ENCODE data around the gene AKAP12.

AKAP12 gene

DNA sequence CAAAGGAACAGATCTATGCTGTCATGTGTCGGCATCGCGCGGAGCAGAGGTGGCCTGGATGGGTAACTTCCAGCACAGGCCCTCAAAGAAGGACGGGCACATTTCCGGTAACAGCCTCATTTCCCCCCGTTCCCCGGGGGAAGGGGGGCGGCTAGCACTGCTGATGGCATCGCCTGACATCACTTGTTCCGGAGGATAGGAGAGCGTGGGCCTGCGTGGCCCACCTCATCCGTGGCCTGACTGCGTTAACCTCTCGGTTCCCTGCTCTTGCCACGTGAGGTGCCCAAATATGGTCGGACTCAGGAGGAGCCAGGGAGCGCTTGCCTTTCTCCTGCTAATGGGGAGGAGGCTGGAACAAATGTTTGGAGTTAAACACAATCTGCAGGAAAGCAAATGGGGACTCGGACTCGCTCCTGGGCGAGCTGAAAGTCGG, at the start of gene AKAP12:
Gene AKAP12 (plus strand): TSS at position 365 of the 433 bp plus-strand sequence. CDS start 596 bp downstream, outside the sequence.
- DNase-seq, result peak; percentile 59

- no peak for DNase-seq
These were observed 48.2 kb upstream of the AKAP12 start for GRCh38 chr6:151191527-151191926.

GRCh38 chr6:151196555-151196954, 43.2 kb upstream of the AKAP12 start:
- DNase-seq, result peak; percentile 35

GRCh38 chr6:151197556-151197955, 42.2 kb upstream of the AKAP12 start:
- no peak for DNase-seq

- DNase-seq, result no peak
These were observed 39.8 kb upstream of the AKAP12 start for GRCh38 chr6:151199991-151200390.

DNA sequence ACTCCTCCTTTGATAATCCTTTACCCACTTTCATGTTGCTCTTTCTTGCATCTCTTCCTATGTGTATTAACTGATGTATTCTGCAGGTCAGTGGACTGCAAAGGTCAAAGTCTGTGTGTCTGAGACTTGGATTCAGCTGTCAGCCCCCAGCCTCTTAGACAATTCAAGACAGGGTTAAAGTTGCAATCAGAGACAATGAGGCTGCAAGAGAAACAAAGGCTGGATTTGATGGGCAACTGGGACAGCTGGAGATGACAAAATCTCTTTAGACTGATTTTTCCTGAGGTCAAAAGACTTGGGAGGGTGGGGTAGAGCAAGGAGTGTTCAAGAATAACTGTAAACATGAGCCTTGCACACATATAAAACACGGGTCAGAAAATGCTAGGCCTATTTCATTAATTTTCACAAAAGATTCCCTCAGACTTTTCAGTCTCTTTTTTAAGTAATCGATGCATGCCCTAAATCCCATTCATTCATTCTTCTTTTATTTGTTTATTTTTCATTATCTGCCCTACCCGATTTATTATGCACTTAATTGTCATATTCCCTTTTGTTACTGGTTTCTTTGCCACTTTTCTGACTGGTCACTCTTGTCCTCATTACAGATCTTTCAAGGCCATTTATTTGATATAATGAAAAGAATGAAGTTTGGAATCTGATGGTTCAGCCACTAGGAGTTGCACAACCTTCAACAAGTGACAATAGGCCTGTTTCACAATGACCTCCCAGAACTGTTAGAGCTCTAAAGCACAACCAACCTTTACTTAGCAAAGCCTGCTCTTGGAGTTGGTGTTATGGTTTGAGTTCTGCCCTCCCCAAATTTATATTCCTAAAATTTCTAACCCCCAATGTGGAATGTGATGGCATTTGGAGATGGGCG, 33.8 kb upstream of the AKAP12 start:
- DNase-seq, result no peak

GRCh38 chr6:151207674-151208073, 32.1 kb upstream of the AKAP12 start:
- DNase-seq, result no peak

DNA sequence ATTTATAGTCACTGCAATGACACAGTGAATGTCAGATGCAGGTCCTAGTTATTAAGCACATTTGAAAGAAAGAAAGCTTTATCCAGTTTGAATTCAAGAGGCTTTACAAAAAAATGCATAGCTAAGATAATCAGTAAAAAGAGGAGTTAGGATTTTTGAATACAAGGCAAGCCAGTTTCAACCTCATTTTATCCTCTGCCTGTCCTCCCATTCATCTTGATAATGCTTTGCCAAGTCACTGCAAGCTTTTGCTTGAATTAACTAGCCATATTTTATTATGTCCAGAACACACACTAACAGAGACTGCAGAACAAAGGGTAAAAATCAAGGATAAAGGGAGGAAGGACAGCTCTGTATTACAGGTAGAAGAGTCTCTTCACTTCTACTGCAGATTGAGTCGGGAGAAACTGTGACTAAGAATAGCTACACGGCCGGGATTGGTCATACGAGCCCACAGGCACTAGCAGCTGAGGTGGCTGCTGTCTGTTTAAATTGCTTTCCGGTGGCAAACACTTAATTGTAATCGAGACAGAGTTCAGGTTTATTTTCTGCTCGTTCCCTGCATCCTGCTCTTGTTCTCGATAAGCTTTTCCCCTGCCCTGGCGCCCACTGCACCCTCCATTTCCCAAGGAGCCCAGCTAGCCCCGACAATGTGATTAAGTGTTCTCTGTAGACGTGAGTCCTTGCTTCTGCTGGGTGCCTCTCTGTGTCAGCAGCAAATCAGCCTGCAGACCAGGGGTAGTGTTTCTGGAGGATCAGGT, 30.5 kb upstream of the AKAP12 start:
- no peak for DNase-seq

GRCh38 chr6:151211075-151211474, 28.7 kb upstream of the AKAP12 start:
- DNase-seq, result no peak

DNA sequence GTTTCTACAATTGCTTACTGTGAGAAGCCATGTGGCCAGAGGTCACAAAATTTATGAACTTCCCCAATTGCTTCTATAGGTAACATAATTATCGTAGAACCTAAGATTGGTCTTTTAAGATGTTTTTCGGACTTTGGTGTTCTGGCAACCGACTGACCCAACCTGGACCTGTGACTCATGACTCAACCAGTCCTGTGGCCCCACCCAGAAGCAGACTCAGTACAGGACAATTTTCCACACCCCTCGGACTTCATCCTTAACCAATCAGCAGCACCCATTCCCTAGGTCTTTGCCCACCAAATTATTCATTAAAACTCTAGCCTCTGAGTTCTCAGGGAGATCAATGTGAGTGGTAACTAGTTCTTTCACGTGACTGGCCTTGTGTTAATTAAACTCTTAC, 26.4 kb upstream of the AKAP12 start:
- DNase-seq, result no peak

- DNase-seq, result no peak
These were observed 23.8 kb upstream of the AKAP12 start for GRCh38 chr6:151215999-151216398.

GRCh38 chr6:151216804-151217203, 23.0 kb upstream of the AKAP12 start:
- DNase-seq, result no peak

- DNase-seq, result no peak
These were observed 20.6 kb upstream of the AKAP12 start for GRCh38 chr6:151219192-151219591.

- DNase-seq, result no peak
These were observed 15.7 kb upstream of the AKAP12 start for GRCh38 chr6:151224076-151224475.

DNA sequence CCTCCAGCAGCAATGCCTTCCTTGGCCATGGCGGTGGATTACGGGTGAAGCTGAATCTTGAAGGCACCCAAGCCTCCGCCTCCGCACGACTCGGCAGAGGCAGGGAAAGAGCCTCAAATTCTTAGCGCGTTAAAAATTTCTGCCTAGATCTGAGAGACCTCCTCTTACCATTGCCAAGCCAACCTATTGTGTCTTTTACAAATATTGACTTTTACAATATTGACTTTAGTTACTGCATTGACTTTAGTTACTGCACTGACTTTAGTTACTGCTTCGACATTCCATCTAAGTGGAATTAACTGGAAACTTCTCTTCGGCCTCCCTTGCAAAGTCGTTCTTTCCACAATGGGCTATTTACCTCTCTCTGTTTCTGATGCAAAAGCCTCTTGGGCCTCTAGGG, 13.8 kb upstream of the AKAP12 start:
- no peak for DNase-seq

GRCh38 chr6:151228788-151229400, 10.9 kb upstream of the AKAP12 start:
- DNase-seq, result no peak

DNA sequence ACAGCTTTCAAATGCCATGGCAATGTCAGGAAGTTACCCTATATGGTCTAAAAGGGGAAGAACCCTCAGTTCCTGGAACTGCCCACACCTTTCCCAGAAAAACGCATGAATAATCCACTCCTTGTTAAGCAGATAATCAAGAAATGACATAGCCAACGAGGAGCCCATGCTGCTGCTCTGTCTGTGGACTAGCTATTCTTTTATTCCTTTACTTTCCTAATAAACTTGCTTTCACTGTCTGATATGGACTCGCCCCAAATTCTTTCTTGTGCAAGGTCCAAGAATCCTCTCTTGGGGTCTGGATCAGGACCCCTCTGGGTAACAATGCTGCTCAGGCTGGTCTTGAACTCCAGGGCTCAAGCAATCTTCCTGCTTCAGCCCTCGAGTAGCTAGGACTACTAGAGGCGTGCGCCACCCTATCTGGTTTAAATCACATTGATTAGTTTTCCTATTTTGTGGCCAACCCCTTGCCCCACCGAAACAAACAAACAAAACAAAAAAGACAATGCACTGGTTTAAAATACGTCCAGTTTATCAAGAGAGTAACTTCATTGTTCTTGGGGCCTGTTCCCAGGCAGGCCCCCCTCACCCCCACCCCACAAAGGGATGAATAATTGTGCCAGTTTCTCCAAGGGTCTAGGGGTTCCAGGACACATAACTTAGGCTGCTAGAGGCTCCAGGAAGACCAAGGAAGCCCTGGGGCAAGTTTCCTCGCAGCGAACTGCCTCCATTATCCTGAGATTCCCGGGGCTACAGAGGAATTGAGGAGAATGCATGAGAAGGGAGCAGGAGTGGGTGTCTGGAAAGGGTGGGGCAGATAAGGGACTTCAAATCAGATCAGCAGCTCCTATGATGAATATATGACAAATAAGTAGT, 10.1 kb upstream of the AKAP12 start:
- no peak for DNase-seq

DNA sequence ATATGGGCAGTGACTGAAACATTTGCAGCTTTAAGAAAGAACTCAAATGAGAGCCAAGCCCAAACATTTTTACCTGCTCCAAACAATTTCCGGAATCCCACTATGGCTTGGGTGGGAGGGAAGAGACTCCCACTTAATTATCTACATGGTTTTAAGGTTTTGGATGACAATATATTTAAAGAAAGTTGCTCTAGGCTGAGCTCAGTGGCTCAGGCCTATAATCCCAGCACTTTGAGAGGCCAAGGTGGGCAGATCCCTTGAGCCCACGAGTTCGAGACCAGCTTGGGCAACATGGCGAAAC, 9.5 kb upstream of the AKAP12 start:
- no peak for DNase-seq

DNA sequence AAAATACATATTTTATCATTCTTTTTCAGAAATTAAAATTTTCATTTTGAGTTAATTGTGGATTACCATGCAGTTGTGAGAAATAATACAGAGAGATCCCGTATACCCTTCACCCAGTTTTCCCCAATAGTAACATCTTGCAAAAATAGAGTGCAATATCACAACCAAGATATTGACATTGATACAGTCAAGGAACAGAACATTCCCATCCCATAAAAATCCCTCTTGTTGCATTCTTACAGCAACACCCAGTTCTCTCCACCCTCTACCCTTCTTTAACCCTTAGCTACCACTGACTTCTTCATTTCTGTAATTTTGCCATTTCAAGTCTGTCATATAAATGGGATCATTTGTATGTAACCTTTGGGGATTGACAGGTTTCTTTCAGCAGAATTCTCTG, 6.9 kb upstream of the AKAP12 start:
- DNase-seq, result no peak

- DNase-seq, result no peak
These were observed 6.0 kb upstream of the AKAP12 start for GRCh38 chr6:151233731-151234130.

DNA sequence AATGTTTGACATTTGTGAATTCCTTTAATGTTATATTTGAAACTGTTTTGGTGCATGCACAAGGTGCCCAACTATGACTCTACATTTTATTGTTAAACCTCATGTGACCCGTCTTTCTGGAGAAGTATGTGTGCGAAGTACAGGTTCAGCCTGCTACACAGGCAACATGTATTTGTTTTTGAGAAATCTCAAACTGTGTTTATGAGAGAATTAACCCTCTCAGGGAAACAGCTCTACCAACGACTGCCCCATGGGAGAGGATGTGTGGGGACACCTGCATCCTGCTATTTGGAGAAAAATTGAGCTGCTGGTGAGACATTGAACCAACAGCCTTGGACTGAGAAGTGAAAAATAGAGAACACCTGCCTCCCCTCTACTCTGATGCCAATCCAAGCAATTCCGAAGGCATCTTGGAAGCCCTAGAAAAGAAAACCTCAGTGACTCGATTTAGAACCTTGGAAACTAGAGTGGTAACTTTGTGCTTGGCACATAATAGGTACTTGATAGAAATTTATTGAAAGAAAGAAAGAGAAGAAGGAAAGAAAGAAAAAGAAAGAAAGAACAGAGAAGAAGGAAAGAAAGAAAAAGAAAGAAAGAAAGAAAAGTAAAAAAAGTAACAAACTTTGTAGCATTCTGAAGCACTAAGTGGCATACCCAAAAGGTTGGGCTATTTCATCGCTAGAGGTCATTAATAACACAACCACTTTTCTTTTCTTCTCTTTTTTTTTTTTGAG, 2.9 kb upstream of the AKAP12 start:
- no peak for DNase-seq

Data from left hindlimb (tissue), 1 donor.